ENCODE results near the gene PIMREG.

The PIMREG gene

DNA sequence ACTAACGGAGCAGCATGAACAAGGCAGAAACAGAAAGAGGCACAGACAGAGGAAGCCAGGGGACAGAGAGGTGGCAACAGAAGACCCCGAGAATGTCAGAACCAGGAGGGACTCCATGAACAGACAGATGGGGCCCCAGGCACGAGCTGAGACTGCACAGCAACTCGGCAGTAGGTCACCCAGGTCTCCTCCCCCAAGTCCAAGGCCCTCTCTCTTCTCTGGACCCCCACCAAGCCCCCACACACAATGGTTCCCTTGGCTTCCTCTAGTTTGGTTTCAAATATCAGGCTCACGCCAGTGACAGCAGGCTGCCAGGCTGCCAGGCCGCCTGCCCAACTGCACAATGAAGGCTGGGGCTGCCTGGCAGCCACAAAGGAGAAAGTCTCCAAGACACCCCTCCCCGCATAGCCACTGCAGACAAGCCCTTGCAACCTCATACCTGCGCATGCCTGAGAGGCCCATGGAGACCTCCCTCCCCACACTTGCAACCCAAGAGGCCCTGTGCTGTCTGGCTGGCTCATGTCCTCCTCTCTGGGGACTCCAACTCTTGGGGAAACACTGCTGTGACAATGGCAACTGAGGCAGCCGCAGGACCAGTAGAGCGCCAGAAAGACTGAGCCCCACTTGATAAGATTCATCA lies 54.8 kb downstream of the PIMREG start:
- DNase-seq (ENCODE audit: low read depth) = no peak
